Breast epithelium (tissue), 4 donors: ENCODE data around the gene LBP. TPM values are rescaled to one million over a fixed set of nuclear protein-coding genes. Genes with fewer than 3 reads are reported as not detected.
A peak's percentile ranks its signal among the peaks of the same experiment; 100 is the strongest.

Experiments
- DNase-seq, 2 donors: peaks; one replicate each; pipeline ENCODE4 v3.0.0-alpha.2; 2019; ENCODE audit warnings: low spot score in 2 of 2
- H3K27ac ChIP-seq, 2 donors: fragments of 200-600 bp; sonication (generic) in 1 of 2; one replicate each; pipeline ENCODE4 v1.5.1; 2016 to 2019; ENCODE audit warnings: mild to moderate bottlenecking in 1 of 2
- H3K27me3 ChIP-seq, 2 donors: fragments of 200-600 bp; sonication (generic) in 1 of 2; one replicate each; pipeline versions ENCODE4 v1.5.1 to v1.6.0; 2017 to 2019; ENCODE audit warnings: control low read depth in 1 of 2, mild to moderate bottlenecking in 1 of 2
- H3K36me3 ChIP-seq: fragments of 200-600 bp; one replicate; pipeline ENCODE4 v1.5.1; 2019
- H3K4me1 ChIP-seq, 2 donors: fragments of 200-600 bp; sonication (generic); one replicate each; pipeline ENCODE4 v1.5.1; 2016 to 2019; ENCODE audit warnings: control low read depth in 1 of 2
- H3K4me3 ChIP-seq, 3 donors: fragments of 200-600 bp; sonication (generic); 1 replicate in 2 of 3; 2 replicates in 1 of 3; pipeline ENCODE4 v1.5.1; 2016 to 2019; ENCODE audit warnings: mild to moderate bottlenecking in 3 of 3, moderate library complexity in 2 of 3
- H3K9me3 ChIP-seq, 2 donors: fragments of 200-600 bp; sonication (generic) in 1 of 2; one replicate each; pipeline ENCODE4 v1.5.1; 2016 to 2019; ENCODE audit warnings: control low read depth in 1 of 2
- CTCF ChIP-seq, 3 donors: fragments of 450-650 bp; IDR thresholded peaks; one replicate each; pipeline ENCODE4 v1.5.1; 2016 to 2017; ENCODE audit warnings: antibody characterized with exemption in 3 of 3, mild to moderate bottlenecking in 3 of 3, moderate library complexity in 3 of 3
- POLR2A ChIP-seq: fragments of 450-650 bp; IDR thresholded peaks from one replicate; pipeline ENCODE4 v1.6.1; 2016; ENCODE audit warnings: antibody characterized with exemption, mild to moderate bottlenecking, moderate library complexity
- POLR2AphosphoS5 ChIP-seq, 3 donors: sonication (generic); formaldehyde crosslinking; IDR thresholded peaks; one replicate each; pipeline ENCODE4 v1.6.1; 2017; ENCODE audit warnings: antibody characterized with exemption in 3 of 3
- intact Hi-C: fragments of 100-400 bp; cut with DNase I; formaldehyde crosslinking; loops from one replicate; pipeline ENCODE4 v1.15.1; 2023; ENCODE audit warnings: low total_unique reads
- total RNA-seq, 3 donors: library from RNA; depleted of rRNA; stranded (reverse); fragments of >200 nt; gene quantifications; one replicate each; pipeline ENCODE4 v1.1.0, GENCODE V29; 2016

Gene LBP
- total RNA-seq, 3 donors from 2014 or later: 0.73 to 15.0 (median 3.9) TPM

DNA sequence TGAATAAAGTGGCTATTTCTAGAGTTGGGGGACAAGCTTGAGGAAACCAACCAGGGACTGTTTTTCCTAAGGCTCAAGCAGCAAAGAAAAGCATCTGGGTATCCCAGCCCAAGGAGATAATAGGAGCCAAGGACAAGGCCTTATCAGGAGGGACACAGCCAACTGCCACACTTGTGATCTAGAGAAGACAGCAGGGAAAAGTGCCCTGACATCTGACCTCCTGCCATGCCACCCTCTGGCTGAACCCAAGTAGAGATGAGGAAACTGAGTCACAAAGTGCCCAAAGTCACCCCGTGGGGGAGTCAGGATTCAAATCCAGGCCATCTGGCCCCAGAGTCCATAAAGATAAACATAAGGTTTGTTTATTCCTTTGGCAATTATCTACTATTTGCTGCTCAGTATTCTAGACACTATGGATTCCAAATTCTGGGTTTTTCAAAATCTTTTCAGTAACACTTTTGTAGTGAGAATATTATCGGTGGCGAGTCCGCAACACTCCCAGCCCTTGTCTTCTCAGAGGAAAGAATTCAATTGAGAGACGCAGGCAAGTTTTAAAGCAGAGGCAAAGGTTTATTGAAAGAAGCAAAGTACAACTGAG is 3.5 kb upstream of the LBP start:
- intact Hi-C loops: no loop called here
- Histone ChIP-seq H3K9me3 (peaks cover 2% of the 10 kb centered on the region in 2 donors), H3K27me3 (no peaks in the 10 kb centered on the region), H3K4me1 (no peaks in the 10 kb centered on the region), H3K4me3 (peak overlapping the region in 1 of 3 donors; percentile 44), H3K27ac (no peak overlapping the region), H3K36me3 (no peaks in the 10 kb centered on the region)
- TF ChIP-seq CTCF (IDR thresholded peaks at IDR 0.05) (no peak), POLR2AphosphoS5 (IDR thresholded peaks at IDR 0.05) (no peak), POLR2A (no peak)
- no peak for DNase-seq

DNA sequence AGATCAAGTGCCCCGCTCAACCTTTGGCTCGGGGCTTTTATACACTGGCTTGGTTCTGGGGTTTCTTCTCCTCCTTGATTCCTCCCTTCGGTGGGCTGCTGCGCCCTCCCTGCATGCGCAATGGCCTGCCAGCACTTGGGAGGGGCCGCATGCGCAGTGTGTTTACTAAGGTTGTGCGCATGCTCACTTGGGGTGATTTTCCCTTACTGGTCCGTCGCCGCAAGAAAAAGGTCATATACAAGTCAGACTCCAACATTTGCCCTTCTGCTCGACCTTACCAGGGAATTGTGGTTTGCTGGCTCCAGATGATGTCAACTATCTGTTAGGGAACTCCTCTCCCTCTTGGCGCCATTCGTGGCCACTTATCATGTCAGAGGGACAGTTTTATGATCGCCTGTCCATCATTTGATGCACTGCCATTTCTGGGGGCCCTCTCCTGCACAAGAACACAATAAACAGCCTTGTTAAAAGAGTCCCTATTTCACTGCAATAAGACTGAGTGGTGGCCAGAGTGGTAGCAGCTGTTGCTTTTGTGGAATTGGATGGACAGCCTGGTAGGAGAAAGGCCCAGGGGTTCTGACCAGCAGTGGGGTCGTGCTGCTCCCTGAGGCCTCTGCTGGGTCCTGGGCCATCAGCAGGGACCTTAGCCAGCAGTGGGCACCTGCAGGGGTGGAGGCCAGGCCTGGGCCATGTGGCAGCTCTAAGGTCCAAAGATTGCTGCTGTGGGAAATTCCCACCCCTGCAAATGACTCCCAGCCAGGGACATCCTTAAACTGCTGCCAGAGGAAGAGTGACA is 2.8 kb upstream of the LBP start:
- TF ChIP-seq CTCF (IDR thresholded peaks at IDR 0.05): no peak
- TF ChIP-seq POLR2A: no peak
- TF ChIP-seq POLR2AphosphoS5 (IDR thresholded peaks at IDR 0.05): no peak
- Histone ChIP-seq H3K4me1 (no peaks in the 10 kb centered on the region), H3K27me3 (no peaks in the 10 kb centered on the region), H3K9me3 (no peaks in the 10 kb centered on the region), H3K4me3 (peak overlapping the region in 1 of 3 donors; percentile 44), H3K36me3 (no peaks in the 10 kb centered on the region), H3K27ac (no peak overlapping the region)
- intact Hi-C loops: no loop called here
- DNase-seq: no peak

- TF ChIP-seq POLR2A (no peak), CTCF (IDR thresholded peaks at IDR 0.05) (no peak), POLR2AphosphoS5 (IDR thresholded peaks at IDR 0.05) (no peak)
- DNase-seq: no peak
- no peaks in the 10 kb centered on the region for H3K27me3 ChIP-seq
- no peak overlapping the region for H3K27ac ChIP-seq
- intact Hi-C loops: no loop called here
- H3K4me1 ChIP-seq: no peaks in the 10 kb centered on the region
- no peaks in the 10 kb centered on the region for H3K9me3 ChIP-seq
- no peak overlapping the region for H3K4me3 ChIP-seq
- H3K36me3 ChIP-seq: no peaks in the 10 kb centered on the region
Measured at GRCh38 chr20:38344107-38344701, 2.1 kb upstream of the LBP start.

DNA sequence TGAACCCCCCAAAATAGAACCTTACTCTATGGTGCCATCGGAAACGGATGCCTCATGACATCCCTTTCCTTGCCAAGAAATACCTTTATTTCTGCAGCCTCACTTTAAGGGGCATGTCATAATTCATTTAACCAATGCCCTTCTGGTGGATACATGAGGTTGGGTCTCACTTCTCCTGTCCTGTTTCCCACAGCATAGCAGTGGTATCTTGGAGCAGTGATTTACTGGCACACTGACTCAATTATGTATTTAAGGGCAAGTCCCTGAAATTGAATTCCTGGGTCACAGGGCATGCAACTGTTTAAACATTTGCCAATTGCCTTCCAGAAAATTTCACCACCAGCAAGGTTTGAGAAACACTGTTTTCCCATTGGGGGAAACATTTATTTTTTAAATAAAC is 639 bp upstream of the LBP start:
- TF ChIP-seq POLR2A: no peak
- no peaks in the 10 kb centered on the region for H3K4me1 ChIP-seq
- intact Hi-C loops: no loop called here
- no peaks in the 10 kb centered on the region for H3K9me3 ChIP-seq
- no peak for DNase-seq
- no peaks in the 10 kb centered on the region for H3K36me3 ChIP-seq
- no peak overlapping the region for H3K27ac ChIP-seq
- no peak overlapping the region for H3K4me3 ChIP-seq
- H3K27me3 ChIP-seq: no peaks in the 10 kb centered on the region

GRCh38 chr20:38346741-38347140 is 459 bp downstream of the LBP start:
- H3K27ac ChIP-seq: peak overlapping the region in 1 of 2 donors; percentile 32
- no peaks in the 10 kb centered on the region for H3K36me3 ChIP-seq
- H3K4me3 ChIP-seq: no peak overlapping the region
- no peaks in the 10 kb centered on the region for H3K9me3 ChIP-seq
- no peaks in the 10 kb centered on the region for H3K27me3 ChIP-seq
- TF ChIP-seq POLR2AphosphoS5 (IDR thresholded peaks at IDR 0.05) (no peak), CTCF (IDR thresholded peaks at IDR 0.05) (no peak), POLR2A (no peak)
- no peaks in the 10 kb centered on the region for H3K4me1 ChIP-seq
- intact Hi-C loops: no loop called here
- DNase-seq: no peak
